Suppressor macrophage (primary cell): ENCODE results near the gene PXT1.
"Not testable (repeated sequence)": the region's sequence is repeated elsewhere in the genome, so short reads cannot be mapped to it uniquely, and the experiment has no call there.

ENCODE experiments used
- DNase-seq, 4 experiments: peaks; one replicate each; pipeline ENCODE4 v3.0.0-alpha.2; 2020 to 2022

The PXT1 gene

DNA sequence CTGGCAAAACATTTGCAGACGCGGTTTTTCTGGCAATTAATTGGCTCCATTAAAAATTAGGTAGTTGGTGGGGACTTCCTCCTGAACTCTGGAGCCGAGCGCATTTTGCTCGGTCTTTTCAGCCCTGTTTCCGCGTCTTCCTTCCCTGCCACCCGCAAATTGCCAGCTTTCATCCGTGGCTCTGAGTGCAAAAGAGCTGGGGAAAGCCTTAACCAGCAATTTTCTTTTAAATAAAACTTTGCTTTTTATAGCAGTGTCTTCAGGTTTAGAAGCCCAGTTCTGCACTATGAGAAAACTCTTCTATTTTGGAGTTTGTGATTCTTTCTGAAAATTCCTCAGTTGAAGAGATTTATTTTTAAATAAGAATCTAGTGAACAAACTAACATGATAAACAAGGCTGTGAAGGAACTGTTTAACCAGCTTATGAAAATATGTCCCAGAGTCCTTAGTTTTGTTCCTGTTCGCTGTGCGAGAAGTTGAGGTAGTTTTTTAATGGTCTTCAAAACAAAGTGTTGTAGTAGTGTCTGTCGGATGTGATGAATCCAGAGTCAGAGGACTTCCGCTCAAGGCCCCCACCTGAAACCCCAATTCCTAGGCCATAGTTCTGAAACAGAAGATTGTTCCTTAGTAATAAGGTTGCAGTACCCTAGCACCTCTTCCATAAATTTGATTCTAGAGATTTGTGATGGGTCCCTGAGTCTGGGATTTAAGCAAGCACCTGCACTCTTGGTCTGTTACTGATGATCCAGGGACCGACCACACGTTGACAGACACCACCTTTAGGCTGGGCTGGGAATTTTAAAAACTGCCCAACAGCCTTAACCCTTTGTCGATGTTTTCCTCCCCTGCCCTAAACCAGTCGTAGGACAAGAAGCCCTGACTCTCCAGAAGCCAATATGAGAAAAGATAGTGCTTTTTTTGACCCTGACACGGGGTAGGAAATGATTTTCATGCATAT is 1.1 kb upstream of the PXT1 start:
- peak; percentile 34 to 61 (median 52) for DNase-seq

DNA sequence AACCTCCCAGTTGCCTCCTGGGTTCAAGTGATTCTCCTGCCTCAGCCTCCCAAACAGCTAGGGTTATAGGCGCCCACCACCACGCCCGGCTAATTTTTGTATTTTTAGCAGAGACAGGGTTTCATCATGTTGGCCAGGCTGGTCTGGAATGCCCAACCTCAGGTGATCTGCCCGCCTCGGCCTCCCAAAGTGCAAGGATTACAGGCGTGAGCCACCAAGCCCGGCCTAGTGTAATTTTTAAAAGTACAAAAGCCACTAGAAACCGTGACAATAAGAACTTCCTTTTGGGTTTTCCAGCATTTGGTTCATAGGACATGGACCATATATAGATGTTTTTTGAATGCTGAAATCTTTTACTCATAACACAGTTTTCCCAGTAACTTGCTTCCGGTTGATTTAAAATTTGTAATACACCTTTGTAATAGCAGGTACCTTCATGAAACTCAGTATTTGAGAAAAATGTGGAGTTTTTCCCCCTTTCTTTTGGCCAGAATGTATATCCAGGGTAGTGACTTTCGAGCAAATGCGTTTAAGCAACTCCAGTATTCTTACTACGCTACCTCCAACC is 467 bp downstream of the PXT1 start:
- peak in 3 of 4 experiments; percentile 7 to 36 (median 26) for DNase-seq

DNA sequence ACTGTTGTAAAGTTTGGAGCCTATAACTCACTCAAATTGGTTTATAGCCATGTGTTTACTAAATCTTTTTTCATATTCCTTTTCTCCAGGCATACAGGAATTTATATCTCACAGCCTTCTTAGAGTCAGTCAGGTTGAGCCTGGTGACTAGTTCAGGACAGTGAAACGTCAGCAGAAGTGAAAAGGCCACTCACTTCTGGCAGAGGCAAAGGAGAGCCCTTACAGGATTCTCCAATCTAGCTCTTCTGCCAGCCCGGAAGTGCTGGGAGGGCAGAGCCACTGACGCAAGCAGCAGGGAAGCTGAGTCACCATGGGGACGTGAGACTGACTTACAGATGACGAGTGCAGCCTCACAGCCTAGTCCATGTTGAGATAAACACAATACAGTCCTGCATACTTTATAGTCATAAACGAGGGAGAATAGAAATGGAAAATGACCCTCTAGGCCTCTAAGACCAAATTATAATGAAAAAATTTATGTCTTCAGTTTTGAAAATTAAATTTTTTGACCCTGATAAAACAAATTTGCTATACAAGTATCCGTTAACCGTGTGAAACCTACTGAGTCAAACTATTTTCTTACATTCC is 1.3 kb downstream of the PXT1 start:
- DNase-seq = peak; percentile 96 to 99 (median 97)

DNA sequence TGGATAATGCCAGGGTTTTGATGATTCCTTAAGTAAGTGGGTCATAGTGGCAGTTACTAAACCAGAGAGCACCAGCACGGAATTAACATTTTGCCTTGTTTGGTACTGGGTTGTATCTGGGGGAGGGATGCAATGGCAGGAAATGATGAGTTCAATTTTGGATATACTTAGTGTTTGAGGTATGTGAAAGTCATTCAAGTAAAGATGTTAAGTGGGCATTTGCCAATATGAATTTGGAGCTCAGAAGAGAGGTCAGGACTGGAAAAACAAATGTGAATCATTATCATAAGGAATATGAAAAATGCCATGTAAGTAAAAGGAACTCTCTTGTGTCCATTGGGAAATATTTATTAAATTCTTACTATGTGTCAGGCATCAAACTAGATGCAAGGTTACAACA is 6.2 kb downstream of the PXT1 start:
- DNase-seq = peak in 1 of 4 experiments; percentile 16

DNA sequence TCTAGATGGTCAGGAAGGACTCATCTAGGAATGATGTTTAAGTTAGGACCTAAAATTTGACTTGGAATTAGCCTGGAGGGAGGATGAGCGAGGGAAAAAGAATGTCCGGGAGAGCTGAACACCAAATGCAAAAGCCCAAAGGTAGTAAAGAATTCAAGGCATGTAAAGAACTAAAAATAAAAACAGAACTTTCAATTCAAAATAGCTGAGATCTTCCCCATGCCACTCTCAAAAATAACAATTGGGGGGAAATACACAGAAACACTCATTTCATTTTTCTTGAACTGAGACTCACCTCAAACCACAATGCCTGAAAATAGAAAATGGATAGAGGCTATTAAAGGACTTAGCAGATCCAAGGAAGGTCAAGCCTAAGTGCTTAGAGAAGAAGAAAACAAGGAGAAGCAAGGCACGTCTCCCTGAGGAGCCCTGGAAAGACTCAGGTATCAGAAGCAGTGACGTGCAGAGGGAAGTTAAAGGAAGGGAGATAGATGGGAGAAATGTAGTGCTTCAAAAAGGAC is 10.4 kb downstream of the PXT1 start:
- DNase-seq = no peak

DNA sequence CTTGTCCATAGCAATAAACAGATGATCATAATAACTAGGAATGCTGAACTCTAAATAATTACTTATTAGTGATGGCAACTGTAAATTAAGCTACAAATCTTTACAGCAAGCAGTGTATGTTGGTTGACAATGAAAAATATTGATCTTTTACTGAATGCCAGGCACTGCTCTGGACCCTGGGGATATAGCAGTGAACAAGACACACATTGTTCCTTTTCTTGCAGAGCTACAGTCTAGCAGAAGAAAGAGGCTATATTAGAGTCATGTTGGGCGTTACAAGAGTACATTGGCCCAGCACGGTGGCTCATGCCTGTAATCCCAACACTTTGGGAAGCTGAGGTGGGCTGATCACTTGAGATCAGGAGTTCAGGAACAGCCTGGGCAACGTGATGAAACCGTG is 11.5 kb downstream of the PXT1 start:
- no peak for DNase-seq

DNA sequence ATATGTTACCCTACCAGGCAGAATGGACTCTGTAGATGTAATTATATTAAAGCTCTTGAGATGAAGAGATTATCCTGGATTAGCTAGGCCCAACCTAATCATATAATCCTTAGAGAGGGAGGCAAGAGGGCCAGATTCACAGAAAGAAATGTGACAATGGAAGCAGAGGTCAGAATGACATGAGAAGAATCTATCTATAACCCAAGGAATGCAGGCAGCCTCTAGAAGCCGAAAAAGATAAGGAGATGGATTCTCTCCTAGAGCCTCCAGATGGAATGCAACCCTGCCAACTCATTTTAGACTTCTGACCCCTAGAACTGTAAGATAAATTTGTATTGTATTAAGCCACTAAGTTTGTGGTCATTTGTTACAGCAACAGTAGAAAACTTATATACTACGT is 12.3 kb downstream of the PXT1 start:
- no peak for DNase-seq

DNA sequence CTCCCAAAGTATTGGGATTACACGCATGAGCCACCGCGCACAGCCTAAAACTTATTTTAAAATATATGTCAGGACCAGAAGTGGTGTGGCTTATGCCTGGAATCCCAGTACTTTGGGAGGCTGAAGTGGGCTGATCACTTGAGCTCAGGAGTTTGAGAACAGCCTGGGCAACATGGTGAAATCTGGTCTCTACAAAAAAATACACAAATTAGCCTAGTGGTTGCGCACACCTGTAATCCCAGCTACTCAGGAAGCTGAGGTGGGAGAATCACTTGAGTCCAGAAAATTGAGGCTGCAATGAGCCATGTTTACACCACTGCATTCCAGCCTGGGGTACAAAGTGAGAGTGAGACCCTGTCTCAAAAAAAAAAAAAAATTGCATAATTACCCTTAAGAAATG is 13.7 kb downstream of the PXT1 start:
- DNase-seq = peak in 2 of 4 experiments; percentile 13 to 27

DNA sequence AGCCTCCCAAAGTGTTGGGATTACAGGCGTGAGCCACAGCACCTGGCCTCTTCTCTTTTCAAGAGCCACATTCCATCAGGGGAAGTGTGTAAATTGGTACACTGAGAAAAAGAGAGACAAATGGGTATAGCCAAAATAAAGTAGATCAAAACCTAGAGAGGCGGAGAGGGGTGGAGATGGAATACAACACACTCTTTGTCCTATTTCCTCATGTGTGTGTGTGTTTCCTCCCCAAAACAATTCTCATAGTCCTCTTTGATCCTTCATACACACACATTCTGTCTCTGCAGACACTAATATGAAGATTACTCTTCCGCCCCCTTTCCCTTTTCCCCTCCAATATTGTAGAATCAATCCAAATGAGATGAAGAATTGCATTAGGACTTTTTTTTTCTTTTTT is 16.0 kb downstream of the PXT1 start:
- DNase-seq = no peak

DNA sequence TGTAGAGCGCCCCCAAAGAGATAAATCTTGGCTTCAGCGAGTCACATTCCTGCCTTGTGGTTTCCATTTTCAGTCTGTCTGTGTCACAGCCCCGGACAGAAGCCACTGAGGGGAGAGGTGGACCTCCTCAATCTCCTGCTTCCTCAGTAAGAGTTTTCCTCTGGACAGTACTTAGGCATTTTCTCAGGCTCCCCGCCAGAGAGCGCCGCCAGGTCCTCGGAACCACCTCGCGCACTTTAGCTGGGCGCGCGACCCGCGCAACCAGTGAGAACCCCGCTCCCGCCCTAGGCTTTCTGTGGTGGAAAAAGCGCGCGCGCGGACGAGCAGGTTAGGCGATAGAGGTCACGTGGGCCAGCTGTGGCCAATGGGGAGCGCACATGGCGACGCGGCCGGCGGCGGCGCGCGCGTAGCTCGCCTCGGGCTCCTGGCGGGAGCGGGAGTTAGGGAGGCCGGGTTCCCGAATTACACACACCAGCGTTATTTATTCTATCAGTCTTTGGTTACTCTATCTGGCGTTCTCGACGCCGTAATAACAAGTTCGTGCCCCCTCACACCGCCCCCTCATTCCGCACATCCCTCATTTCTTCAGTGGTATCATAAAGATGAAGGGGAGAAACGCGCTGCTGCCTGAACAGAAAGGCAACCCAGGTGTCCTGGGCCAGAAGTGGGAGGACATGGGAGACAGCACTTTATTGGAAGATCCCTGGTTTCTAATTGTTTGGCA is 19.4 kb downstream of the PXT1 start:
- DNase-seq = peak; percentile 99 to 100 (median 100)

DNA sequence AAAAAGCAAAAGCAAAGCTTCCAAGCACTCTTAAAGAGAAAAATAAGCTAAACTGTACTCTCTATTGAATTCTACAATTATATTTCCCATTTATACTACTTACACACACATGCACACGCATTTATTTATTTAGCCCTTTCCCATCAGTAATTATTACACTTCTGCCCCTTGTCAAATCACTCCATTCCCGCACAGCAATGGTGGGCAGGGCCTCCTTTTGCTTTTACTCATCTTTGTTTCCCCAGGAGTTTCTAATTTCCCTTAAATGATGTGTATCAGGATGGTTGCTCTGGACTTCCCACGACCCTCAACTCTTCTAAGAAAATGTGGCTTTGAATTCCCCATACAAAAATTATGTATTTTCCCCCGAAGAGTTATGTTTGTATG is 19.9 kb downstream of the PXT1 start:
- no peak for DNase-seq

DNA sequence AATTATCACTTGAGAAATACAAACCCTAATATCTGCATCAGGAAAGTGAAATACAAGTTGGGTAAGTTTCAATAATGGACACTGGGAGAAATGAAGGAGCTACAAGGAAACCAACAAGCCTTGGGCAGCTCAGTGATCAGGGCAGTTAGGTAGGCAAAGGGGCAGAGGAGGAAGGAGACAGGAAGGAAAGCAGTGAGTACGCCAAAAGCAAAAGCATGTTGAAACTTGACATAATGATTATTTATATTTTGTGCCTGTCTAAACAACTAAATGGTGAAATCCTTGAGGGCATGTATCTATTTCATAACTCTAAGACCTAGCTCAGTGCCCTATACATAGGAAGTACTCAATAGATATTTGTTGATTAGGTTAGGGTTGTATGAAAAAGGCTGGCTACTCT is 23.3 kb downstream of the PXT1 start:
- DNase-seq = peak in 2 of 4 experiments; percentile 24 to 42

DNA sequence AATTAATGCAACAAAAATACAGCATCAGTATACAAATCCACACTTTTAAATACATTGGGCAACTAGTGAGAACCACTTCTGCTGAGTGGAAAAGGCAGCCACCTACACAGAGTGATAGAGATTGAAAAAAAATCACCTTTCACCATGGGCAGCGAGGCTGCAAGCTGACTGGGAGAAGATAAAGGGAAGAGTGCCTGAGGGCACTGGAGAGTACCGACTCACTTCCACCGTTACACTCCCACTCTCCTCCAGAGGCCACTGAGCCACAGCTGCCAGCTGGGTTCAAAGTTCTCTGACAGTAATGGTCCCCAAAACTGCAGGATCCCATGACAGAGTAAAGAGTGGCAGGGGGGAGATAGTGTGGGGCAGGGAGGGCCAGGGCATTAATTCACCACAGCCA is 24.1 kb downstream of the PXT1 start:
- peak in 2 of 4 experiments; percentile 12 to 19 for DNase-seq

DNA sequence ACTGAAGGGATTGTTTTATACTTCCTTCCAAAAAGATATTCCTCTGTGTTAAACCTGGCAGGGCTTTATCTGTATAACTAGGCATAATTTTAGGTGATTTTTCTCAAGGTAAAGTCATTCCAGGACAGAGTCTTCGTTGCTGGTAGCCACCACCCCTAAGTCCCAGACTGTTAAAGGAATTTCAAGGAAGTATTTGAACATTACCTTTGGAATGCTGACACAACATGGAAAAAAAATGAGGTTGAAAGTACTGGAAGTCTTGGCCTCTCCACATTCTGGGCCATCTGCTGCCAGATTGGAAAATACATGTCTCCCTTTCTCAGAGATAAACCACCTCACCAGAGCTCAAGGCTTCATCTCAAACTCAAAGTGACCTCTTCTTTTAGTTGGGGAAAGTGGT is 28.2 kb downstream of the PXT1 start:
- no peak for DNase-seq

DNA sequence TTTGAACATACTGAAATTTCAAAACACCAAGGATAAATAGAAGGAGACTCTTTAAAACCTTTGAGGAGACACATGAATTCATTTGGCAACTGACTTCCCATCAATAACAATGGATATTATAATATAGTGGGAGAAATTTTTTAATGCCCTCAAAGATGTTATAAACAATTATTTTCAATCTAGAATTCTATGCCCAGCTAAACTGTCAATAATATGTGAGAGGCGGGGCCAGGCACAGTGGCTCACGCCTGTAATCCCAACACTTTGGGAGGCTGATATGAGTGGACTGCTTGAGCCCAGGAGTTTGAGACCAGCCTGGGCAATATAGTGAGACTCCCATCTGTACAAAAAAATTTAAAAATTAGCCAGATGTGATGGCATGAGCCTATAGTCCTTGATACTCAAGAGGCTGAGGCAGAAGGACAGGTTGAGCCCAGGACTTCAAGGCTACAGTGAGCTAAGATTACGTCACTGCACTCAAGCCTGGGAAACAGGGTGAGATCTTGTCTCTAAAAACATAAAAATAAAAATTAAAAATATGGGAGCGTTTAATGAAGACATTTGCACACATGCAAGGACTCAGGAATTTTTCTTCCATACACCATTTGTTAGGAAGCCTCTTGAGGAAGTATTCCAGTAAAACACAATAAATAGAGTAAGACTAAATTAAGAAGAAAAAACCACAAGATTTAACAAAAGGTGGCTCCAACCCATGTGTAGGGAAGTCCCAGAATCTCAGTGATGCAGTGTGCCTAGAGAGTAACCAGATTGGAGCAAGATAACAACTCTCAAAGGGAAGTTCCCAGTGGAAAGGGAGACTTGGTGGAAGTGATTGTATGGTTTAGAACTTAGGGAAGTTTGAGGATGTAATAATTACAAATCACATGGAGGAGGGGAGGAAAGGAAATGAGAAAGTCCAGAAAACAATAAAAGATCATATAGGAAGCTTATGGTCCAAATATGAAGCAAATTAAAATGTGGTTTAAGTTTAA is 28.9 kb downstream of the PXT1 start:
- DNase-seq = peak in 1 of 4 experiments; percentile 17

DNA sequence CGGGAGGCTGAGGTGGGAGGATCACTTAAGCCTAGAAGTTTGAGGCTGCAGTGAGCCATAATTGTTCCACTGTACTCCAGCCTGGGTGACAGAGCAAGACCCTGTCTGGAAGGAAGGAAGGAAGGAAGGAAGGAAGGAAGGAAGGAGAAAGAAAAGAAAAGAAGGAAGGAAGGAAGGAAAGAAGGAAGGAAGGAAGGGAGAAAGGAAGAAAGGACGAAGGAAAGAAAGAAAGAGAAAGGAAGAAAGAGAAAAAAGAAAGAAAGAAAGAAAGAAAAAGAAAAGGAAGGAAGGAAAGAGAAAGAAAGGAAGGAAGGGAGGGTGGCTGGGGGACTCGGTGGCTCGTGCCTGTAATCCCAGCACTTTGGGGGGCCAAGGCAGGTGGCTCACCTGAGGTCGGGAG is 32.9 kb downstream of the PXT1 start:
- DNase-seq = not testable (repeated sequence)

DNA sequence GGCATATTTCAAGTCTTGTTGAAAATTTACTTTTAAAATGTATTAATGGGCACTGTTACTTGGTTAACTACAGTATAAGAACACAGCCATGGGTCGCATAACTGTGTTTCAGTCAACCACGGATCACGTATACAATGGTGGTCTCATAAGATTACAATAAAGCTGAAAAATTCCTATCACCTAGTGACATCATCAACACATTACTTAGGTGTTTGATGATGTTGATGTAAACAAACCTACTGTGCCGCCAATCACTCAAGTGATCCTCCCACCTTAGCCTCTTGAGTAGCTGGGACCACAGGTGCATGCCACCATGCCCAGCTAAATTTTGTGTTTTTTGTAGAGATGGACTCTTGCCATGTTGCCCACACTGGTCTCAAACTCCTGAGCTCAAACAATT is 38.5 kb downstream of the PXT1 start:
- DNase-seq = no peak

DNA sequence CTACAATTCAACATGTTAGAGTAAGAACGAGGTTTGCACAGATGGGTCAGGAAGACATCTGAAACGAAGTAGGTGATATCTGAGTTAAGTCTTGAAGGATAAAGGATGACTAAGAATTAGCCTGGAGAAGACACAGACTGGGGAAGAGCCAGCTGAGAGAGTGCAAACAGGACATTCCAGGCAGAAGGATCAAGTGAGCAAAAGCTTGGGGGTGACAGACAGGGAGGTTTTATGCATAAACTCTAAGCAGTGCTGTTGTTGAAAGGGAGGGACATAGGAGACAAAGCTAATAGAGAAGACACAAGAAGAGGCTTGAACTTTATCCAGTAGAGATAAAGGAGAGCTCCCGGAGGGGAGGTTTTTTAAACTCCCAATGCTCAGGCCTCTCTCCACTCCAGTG is 40.2 kb downstream of the PXT1 start:
- DNase-seq = no peak

DNA sequence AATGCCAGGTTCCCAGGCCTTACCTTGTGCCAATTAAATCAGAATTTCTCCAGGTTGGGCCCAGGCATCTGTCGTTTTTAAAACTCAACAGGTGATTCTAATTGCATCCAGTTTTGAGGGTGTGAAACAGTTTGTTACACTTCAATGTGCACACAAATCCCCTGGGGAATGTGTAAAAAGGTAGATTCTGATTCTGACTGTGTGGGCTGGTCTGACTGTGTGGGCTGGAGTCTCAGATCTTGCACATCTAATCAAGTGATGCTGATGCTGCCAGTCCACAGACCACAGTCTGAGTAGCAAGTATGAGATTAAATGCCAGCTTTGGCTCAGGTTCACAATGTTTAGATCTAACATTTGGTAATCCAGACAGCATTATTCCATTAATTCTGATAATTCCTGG is 42.7 kb downstream of the PXT1 start:
- no peak for DNase-seq

DNA sequence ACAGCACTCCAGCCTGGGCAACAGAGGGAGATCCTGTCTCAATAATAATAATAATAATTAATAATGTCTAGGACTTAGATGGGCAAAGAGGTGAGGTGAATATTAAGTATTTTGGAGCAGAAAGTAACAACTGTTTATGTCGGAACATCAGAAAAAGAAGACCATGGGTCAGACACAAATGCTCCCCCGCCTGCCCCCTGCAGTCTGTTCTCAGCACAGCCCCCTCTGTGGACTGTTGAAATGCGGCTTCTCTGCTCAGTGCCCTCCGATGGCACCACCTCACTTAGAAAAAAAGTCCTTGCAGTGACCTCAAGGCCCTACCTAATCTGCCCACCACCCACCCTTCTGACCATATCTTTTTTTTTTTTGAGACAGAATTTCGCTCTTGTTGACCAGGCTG is 50.0 kb downstream of the PXT1 start:
- DNase-seq = no peak

DNA sequence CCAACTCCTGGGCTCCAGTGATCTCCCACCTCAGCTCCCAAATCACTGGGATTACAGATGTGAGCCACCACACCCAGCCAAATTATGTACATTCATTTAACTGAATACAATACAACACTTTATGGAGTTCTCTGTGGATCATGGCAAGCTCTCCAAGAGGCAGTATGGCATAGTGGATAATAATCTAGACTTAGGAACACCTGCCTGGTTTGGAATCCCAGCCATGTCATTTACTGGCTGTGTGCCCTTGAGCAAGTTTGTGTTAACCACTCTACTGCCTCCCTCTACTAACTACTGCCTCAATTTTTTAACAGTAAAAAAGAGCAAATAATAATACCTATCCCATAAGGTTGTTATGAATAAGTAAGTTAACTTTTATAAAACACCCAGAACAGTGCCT is 53.3 kb downstream of the PXT1 start:
- DNase-seq = no peak
